HFFc6 (cell line): Measurements from ENCODE around the gene GDPD5. TPM values are rescaled to one million over a fixed set of nuclear protein-coding genes. Genes with fewer than 3 reads are reported as not detected.
"Not testable (repeated sequence)": the region's sequence is repeated elsewhere in the genome, so short reads cannot be mapped to it uniquely, and the experiment has no call there.

ENCODE experiments used
- DNase-seq: peaks from one replicate; pipeline ENCODE4 v3.0.0-alpha.2; 2018
- H3K27ac Mint-ChIP-seq: 2 replicates; pipeline ENCODE4 v1.8.0; 2020; ENCODE audit warnings: mild to moderate bottlenecking, mixed read lengths
- H3K27me3 Mint-ChIP-seq: 2 replicates; pipeline ENCODE4 v1.8.0; 2021; ENCODE audit warnings: mild to moderate bottlenecking, moderate library complexity, mixed read lengths; ENCODE audit not compliant: insufficient read depth
- H3K36me3 Mint-ChIP-seq: 2 replicates; pipeline ENCODE4 v1.8.0; 2021; ENCODE audit warnings: low read depth, mixed read lengths
- H3K4me1 Mint-ChIP-seq: 2 replicates; pipeline ENCODE4 v1.8.0; 2020; ENCODE audit warnings: low read depth, mixed read lengths
- H3K4me3 Mint-ChIP-seq: 2 replicates; pipeline ENCODE4 v1.8.0; 2020; ENCODE audit warnings: mild to moderate bottlenecking, moderate library complexity, mixed read lengths
- H3K9me3 Mint-ChIP-seq: 2 replicates; pipeline ENCODE4 v1.8.0; 2020; ENCODE audit warnings: mild to moderate bottlenecking, mixed read lengths
- CTCF ChIP-seq: fragments of 200-600 bp; sonication (generic); IDR thresholded peaks from 2 replicates; pipeline ENCODE4 v1.5.0; 2021; ENCODE audit warnings: antibody characterized with exemption, mild to moderate bottlenecking
- total RNA-seq, 6 experiments: library from RNA; stranded (reverse); fragmentation: NEBNext Ultra II Directional; extraction: Animal tissue kit (Norgen Biotek cat#: 25700); gene quantifications; 2 replicates in 1 of 6; 3 replicates in 5 of 6; pipeline ENCODE4 v1.2.3, GENCODE V29; 2021

GDPD5 gene
- total RNA-seq, 6 experiments from 2014 or later = 2.5 to 5.7 (median 4.2) TPM

DNA sequence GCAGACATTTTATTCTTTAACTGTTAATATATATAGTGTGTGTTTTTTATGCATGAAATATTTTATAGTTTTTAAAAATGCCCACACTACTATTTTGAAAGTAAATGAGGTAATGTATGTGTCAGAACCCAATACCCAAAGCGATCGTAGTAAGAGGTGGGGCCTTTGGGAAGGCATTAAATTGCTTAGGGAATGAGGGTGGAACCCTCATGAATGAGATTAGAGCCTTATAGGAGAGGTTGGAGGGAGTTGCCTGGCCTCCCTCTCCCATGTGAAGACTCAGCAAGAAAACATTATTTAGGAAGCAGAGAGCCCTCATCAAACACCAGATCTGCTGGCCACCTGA is 103.9 kb downstream of the GDPD5 start:
- H3K27me3 Mint-ChIP-seq = no peaks in the 10 kb centered on the region; the same call in 1 of the 2 replicates
- H3K9me3 Mint-ChIP-seq = no peaks in the 10 kb centered on the region
- H3K27ac Mint-ChIP-seq = no peak overlapping the region
- H3K36me3 Mint-ChIP-seq = no peaks in the 10 kb centered on the region
- DNase-seq = no peak
- H3K4me3 Mint-ChIP-seq = no peak overlapping the region
- no peak for TF ChIP-seq CTCF
- peaks cover 23% of the 10 kb centered on the region for H3K4me1 Mint-ChIP-seq

DNA sequence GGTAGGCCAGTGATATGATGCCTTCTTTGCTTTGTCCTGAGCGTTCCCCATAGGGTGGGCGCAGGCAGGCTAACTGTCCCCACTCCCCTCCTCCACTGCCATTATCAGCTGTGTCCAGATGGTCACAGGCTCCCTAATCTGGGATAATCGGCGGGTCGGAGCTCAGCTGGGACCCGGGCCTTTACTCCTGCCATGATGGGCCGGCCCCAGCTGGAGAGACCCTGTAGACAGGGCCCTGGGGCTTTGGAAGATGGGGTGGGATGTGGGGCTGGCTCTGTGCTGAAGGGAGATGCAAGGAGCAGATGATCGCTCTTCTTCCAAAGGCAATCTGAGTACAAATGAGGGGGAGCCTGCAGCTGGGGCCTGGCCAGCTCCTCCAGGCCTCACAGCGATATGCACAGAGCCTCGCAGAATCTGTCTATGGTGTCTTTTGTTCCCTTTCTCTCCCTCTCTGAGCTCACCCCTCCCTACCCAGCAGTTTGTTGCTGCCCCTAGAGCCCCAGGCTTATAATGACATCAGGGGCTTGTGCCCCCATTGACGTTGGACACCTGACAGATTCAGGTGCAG is 104.6 kb downstream of the GDPD5 start:
- peaks cover 23% of the 10 kb centered on the region for H3K4me1 Mint-ChIP-seq
- TF ChIP-seq CTCF = no peak

DNA sequence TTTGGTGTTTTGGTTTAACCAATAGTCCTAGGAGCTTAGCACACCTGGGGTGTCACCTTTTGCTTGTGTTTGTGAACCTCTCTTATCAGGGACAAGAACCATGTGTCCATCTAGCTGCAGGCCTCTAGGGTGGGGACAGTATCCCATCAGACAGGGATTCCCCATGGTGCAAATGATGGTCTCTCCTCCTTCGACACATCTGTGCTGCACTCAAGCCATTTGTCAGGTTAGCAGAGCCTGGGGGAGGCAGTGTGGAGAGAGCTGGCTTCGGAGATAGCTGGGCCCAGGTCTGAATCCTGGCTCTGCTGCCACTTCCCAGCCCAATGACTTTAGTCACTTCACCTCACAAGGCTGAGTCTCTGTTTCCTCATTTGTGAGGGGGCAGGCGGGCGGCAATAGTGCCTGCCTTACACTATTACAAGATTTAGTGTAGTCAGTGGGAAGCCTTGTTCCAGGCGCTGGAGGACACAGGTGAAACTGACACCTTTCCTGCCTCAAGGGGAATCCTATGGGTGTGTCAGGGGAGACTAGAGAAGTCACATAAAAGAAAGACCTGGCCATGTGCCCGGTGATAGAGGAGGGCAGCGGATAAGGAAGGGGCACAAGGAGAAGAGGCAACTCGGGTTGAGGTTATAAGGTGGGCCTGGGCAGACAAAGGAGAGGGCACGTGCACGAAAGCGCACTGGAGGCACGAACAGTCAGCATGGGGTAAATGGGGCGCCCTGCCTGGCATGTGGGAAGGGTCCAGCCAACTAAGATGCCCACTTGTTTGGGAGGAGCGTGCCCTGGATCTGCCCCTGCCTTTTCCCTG is 105.3 kb downstream of the GDPD5 start:
- TF ChIP-seq CTCF = no peak
- no peaks in the 10 kb centered on the region; the same call in 1 of the 2 replicates for H3K27me3 Mint-ChIP-seq
- DNase-seq = no peak
- H3K4me1 Mint-ChIP-seq = peaks cover 23% of the 10 kb centered on the region
- no peaks in the 10 kb centered on the region for H3K9me3 Mint-ChIP-seq
- H3K27ac Mint-ChIP-seq = peak overlapping the region; percentile 13; the same call in 1 of the 2 replicates
- no peak overlapping the region for H3K4me3 Mint-ChIP-seq
- no peaks in the 10 kb centered on the region for H3K36me3 Mint-ChIP-seq

More for the DNA sequence above, 104.6 kb downstream of the GDPD5 start:
- Mint-ChIP-seq H3K9me3 (no peaks in the 10 kb centered on the region), H3K4me3 (no peak overlapping the region), H3K36me3 (no peaks in the 10 kb centered on the region), H3K27ac (no peak overlapping the region), H3K27me3 (no peaks in the 10 kb centered on the region; the same call in 1 of the 2 replicates)
- DNase-seq = no peak

GRCh38 chr11:75413864-75414263 is 111.9 kb downstream of the GDPD5 start:
- H3K4me1 Mint-ChIP-seq = peaks cover 13% of the 10 kb centered on the region
- no peaks in the 10 kb centered on the region for H3K27me3 Mint-ChIP-seq
- H3K9me3 Mint-ChIP-seq = no peaks in the 10 kb centered on the region
- no peaks in the 10 kb centered on the region; the same call in 1 of the 2 replicates for H3K36me3 Mint-ChIP-seq
- H3K4me3 Mint-ChIP-seq = no peak overlapping the region
- H3K27ac Mint-ChIP-seq = no peak overlapping the region
- TF ChIP-seq CTCF = no peak
- no peak for DNase-seq

GRCh38 chr11:75413146-75413545 is 112.6 kb downstream of the GDPD5 start:
- not testable (repeated sequence) for H3K9me3 Mint-ChIP-seq, DNase-seq, H3K27me3 Mint-ChIP-seq, H3K36me3 Mint-ChIP-seq, H3K27ac Mint-ChIP-seq, H3K4me3 Mint-ChIP-seq, H3K4me1 Mint-ChIP-seq

- H3K27me3 Mint-ChIP-seq, H3K4me3 Mint-ChIP-seq, DNase-seq, H3K9me3 Mint-ChIP-seq, H3K27ac Mint-ChIP-seq: not testable (repeated sequence)
- Mint-ChIP-seq H3K4me1 (peaks cover 22% of the 10 kb centered on the region), H3K36me3 (peaks cover 16% of the 10 kb centered on the region)
Measured at GRCh38 chr11:75409971-75410370, 115.8 kb downstream of the GDPD5 start.
